ENCODE results near the gene MARK3.

Gene MARK3

DNA sequence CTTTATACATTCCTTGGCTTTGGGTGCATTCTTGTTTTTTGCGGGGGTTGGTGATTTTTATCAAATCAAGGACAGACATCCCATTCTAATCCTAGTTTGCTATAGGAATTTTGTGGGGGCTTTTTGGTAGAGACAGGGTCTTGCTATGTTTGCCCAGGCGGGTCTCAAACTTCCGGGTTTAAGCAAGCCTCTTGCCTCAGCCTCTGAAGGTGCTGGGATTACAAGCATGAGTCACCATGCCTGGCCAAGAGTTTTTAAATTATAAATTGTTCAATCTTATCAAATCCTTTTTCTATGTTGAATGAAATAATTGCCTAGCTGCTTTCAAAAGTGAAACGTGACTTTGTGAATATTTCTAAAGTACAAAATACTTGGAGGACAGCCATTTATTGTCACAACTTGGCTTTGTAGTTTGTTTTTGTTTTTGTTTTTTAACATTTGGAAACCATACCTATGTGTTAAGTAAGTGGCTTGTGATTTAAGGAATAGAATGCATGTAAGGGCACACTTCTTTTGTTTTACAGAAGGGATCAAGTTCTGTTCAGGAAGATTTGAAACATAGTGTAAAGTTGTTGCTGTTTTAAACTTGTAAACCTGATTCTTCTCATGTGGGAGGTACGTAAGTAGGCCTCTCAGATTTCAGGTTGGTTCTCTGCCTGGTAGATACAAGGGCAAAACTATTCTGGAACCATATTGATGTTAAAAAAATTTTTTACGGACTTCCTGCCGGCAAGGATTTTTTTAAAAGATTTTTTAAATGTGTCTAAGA, 13.4 kb downstream of the MARK3 start:
- no peak for DNase-seq

- no peak for DNase-seq
Observed at GRCh38 chr14:103400537-103400936, 15.3 kb downstream of the MARK3 start.

- DNase-seq, result no peak
Observed at GRCh38 chr14:103401223-103402214, 16.3 kb downstream of the MARK3 start.

DNA sequence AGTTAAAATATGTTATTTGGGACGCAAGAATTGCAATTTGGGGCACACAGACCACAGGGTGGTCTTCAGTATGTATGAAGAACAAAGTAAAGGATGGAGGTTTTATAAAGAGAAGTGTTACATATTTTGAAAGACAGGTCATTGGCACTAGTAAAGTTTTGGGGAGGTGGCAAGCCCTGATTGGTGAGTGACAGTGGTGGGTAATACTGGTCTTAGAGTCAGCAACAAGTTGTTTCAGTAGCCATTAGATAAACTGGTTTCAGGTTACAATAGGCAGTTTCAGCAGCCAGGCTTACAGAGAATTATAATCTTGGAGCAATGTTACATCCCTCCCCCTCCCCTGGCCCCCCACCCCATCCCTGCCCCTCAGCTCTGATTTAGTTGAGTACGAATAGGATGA, 17.5 kb downstream of the MARK3 start:
- no peak for DNase-seq

DNA sequence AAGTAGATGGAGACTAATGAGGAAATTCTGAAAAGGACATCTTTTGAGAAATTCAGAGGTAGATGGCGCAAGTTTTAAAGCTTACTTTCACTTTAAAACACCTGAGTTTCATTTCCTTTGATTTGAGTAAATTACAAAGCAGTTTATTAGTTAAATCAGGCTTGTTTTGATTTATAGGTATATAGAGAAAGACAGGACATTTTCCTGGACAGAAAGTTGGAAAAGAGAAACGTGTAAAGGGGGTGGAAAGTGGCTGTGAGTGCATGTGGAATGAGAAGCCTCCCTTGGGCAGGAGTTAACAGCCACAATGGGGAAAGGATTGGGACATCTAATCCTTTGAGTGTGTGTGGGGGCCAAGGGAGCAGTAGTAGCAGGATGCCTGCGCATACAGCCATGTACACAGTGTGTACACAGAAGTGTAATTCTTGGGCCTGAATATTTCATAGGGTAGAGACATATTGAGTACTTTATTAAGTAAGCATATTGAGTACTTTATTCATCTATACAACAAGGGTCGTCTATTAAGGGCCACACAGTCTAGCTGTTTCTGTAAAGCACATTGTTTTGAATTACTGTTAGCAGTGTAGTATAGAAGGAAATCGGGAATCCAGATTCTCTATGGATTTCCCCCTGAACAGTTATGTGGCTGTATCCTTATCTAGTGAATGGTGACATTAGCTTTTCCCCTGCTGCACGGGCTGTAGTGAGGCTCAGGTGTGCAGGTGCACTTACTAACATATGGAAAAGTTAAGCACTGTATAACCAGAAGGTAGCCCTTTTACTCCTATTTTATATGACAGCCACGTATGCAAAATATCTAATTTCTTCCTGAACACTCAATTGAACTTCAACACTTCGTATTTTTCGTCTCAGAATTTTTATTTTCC, 19.1 kb downstream of the MARK3 start:
- DNase-seq, result no peak

DNA sequence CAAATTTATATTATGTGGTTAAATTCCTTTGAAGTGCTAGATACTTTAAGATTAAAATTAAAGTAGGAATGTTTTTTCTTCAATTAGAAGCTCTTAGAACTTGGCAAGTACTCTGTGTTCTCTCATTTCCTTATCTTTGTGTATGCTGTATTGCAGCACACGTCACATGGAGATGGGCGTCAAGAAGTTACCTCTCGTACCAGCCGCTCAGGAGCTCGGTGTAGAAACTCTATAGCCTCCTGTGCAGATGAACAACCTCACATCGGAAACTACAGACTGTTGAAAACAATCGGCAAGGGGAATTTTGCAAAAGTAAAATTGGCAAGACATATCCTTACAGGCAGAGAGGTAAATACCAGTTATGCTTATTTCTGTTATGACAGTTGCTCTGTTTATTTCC, 19.7 kb downstream of the MARK3 start:
- no peak for DNase-seq

DNA sequence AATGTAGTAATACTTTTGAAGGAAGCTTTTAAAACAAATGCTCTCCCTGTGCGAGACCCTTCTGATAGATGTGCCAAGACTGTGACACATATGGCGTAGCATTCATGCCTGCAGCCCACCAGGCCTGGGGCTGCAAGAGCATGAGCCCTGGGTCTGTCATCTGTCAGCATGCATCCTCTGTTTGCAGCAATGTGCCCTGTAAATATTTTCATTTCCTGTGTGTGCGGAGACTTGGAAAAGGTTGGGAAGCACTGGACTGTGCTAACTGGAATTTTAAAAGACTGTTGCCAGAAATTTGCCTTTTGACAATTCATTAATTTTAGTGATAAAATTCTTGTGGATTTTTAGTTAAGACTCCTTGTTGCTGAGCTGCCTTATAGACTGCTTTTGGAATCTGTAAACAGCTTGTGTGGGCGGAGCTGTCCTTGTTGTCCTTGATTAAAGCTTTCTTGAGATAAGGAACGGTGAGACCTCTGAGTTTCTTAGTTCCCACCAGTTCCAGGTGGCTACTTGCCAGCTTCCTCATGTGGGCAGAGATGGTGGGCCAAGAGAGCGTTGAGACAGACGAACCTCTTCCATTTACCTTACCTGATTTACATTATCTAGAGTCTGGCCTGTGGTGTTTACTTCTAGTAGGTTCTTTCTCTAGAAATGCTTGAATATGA, 23.4 kb downstream of the MARK3 start:
- no peak for DNase-seq

DNA sequence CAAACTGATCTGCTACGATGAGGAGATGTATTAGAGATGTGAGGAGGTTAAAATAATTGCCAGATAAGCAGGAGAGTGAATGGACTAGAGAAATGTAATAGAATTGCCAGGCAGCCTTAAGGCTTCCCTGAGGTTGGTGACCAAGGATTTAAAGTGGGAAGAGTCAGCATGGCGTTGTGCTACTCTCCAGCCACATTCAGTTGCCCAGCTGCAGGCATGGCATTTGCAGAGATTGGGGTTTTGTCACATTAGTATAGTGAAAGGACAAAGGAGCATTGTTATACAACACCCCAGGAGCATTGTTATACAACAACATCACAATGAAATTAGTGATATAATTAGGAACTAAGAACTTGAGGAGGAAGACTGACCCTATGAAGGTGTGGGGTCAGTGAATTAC, 31.7 kb downstream of the MARK3 start:
- no peak for DNase-seq

GRCh38 chr14:103418481-103418818, 33.2 kb downstream of the MARK3 start:
- DNase-seq, result no peak

DNA sequence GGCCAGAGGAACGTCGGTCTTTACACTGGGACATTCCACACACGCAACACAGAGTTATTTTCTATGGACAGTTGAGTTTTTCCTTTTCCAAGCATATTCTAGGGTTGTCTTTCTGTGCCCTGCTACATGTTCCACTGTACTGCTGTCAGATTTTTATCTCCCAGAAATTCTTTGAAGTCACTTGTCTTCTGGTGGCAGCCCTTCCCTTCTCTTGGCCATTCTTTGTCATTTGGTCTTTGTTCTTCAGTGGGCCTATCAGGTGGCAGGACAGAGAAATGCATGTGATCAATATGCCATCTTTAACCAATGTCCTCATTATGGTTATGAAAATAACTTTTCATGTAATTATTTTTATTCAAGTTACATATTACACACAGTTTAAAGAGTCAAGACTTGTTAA, 36.3 kb downstream of the MARK3 start:
- DNase-seq, result no peak

DNA sequence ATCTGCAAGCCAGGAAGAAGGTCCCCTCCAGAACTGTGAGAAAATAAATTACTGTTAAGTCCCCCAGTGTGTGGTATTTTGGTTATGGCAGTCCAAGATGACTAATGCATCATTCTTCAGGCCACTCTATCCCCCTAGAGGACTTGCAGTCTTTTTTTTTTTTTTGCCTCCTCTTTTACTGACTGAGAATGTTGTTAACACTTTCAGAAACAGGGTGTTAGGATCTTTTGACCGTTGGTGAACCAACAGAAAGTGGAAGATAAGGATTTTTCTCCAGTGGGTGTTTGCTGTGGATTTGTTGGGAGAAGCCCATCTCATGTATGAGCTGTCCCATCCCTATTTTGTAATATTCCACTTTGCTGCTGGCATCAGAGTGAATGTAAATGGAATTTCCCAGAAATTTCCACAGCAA, 37.8 kb downstream of the MARK3 start:
- no peak for DNase-seq

GRCh38 chr14:103427485-103428443, 42.5 kb downstream of the MARK3 start:
- DNase-seq, result no peak

- DNase-seq, result no peak
Observed at GRCh38 chr14:103428723-103429556, 43.7 kb downstream of the MARK3 start.

DNA sequence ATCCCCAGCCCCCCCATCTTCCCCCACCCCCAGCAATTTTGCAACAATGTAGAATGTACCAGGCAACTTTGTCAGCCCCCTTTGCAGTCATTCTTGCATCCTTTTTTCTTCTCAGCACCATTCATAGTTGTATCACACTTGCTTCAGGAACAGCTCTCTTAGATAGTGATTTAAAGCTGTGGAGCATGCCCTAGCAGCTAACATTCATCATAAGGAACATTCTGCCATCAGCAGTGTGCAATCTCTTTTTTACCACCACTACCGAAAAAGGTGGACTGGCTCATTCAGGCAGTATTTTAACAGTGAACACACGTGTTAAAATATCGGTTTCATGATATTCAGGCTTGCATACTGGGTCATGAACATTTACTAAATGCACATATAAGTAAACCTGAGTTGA, 45.1 kb downstream of the MARK3 start:
- DNase-seq, result no peak

DNA sequence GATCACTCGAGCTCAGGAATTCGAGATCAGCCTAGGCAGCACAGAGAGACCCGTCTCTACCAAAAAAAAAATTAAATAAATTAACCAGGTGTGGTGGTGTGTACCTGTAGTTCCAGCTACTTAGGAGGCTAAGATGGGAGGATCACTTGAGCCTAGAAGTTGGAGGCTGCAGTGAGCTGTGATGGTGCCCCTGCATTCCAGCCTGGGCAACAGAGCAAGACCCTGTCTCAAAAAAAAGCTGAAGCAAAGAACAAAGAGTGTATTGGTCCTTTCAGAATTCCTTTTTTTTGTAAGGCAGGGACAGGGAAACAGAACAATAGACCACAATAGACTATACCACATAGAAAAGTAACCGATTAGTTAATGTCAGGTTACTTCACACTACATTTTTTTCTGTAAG, 47.4 kb downstream of the MARK3 start:
- no peak for DNase-seq

DNA sequence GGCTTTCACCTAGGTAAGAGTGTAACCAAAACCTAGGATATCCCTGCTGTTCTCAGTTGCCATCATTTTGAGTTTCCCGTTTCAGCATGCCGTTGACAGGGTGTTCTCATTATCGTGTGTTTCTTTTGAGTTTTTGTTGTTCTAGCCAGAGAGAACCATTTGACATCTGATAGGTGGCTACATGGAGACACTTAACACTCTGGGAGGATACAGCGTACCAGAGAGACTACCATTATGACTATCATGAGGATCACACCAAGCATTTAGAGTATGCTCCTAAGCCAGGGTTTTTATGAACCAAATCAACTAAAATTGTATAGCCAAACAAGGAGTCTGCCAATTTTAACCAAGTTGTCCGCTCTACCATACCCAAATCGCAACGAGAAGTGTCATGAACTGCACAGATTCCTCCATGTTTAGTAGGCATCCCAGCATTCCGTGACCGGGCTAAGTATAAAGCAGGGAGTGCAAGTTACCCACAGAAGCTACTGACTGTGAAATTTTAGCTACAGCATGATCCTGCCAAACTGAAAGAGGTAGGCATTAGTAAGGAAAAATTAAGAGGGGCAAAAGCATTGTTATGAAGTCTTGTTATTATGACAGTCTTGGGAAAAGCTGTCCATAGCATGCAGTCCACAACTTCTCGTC, 48.8 kb downstream of the MARK3 start:
- no peak for DNase-seq

DNA sequence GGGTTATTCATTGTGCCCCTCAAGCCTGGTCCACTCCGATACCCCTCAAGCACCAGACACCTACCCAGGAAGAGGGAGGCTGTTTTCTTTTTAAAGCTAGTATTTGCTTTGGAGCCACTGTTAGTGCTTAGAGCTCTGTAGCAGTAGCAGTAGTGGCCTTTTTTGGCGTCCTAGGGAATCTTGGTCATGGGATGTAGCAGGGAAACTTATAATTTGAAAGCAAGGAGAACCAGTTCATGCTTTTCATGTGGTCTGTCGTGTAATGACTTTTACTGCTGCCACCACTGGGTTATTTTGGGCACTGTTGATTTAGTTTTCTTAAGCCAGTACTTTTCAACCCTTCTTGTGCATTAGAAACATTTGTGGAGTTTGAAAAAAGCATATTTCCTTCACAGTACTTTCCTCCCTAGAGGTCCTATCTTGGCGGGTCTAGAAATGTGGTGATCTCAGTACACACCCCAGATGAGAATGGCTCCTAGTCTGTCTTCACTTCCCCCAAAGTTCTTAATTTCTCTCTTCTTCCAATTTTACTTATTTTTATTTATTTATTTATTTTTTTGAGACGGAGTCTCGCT, 49.7 kb downstream of the MARK3 start:
- DNase-seq, result no peak

DNA sequence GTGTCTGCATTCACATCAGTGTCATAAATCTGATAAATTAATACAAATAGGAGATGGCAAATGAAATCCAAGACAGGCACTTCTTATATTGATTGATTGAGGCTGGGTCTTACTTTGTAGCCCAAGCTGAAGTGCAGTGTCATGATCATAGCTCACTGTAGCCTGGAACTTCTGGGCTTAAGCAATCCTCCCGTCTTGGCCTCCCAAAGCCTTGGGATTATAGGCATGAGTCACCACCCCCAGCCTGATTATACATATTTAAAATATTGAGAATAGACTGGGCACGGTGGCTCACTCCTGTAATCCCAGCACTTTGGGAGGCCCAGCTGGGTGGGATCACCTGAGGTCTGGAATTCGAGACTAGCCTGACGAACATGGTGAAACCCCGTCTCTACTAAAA, 51.3 kb downstream of the MARK3 start:
- DNase-seq, result no peak

DNA sequence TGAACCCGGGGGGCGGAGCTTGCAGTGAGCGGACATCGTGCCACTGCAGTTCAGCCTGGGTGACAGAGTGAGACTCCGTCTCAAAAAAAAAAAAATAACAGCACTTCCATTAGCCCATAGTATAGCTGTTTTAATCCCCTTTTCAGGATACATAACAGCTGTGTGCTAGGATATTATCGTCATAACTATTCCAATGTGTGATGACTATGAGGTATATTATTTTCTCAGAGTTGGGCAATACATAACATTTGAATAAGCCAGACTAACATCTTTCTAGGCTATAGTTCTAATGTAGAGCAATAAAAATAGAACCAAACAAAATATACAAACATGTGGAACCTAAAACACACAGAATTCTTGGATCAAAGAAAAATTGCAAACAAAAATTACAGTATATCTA, 57.1 kb downstream of the MARK3 start:
- no peak for DNase-seq

DNA sequence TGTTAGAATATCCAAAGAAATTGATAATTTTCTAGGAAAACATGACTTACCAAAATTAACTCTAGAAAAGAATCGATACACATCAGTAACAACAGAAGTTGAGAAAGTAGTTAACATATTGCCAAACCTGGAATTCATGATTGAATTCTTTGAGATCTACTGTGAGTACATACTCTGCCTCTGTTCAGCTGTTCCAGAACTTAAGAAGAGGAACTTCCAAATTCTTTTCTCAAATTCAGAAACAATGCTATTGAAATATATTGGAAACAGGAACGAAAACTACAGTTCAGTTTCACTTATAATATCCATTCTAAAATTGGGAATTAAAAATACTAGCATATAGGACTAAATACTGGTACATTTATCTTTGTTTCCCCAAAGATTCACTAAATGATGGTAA, 57.9 kb downstream of the MARK3 start:
- DNase-seq, result no peak
